H9 (cell line): Measurements from ENCODE around the gene NSMCE4A. TPM values are rescaled to one million over a fixed set of nuclear protein-coding genes. Genes with fewer than 3 reads are reported as not detected.

Experiments
- DNase-seq: peaks from one replicate; pipeline ENCODE4 v3.0.0-alpha.2; 2017
- H2AFZ ChIP-seq: one replicate; pipeline ENCODE4 v1.6.1; 2013; ENCODE audit warnings: mild to moderate bottlenecking, low read length, control low read depth, moderate library complexity
- H2AK5ac ChIP-seq: 2 replicates; pipeline ENCODE4 v1.6.1; 2013; ENCODE audit warnings: low read length, control low read depth, mixed read lengths; ENCODE audit not compliant: insufficient read length
- H2BK120ac ChIP-seq: one replicate; pipeline ENCODE4 v1.6.1; 2013; ENCODE audit warnings: low read depth, mild to moderate bottlenecking, low read length, control low read depth, inconsistent platforms; ENCODE audit not compliant: poor library complexity, severe bottlenecking
- H2BK12ac ChIP-seq: 2 replicates; pipeline ENCODE4 v1.6.1; 2013; ENCODE audit warnings: low read length, control low read depth, mixed read lengths, low read depth; ENCODE audit not compliant: insufficient read length
- H2BK15ac ChIP-seq: 2 replicates; pipeline ENCODE4 v1.6.1; 2013; ENCODE audit warnings: low read depth, low read length, control low read depth
- H2BK20ac ChIP-seq: one replicate; pipeline ENCODE4 v1.6.1; 2013; ENCODE audit warnings: low read depth, mild to moderate bottlenecking, low read length, control low read depth, inconsistent platforms; ENCODE audit not compliant: poor library complexity, severe bottlenecking
- H2BK5ac ChIP-seq: 2 replicates; pipeline ENCODE4 v1.6.1; 2013; ENCODE audit warnings: low read length, control low read depth, mixed read lengths; ENCODE audit not compliant: insufficient read length
- H3K14ac ChIP-seq: 2 replicates; pipeline ENCODE4 v1.6.1; 2013; ENCODE audit warnings: low read length, control low read depth; ENCODE audit not compliant: insufficient read depth
- H3K18ac ChIP-seq: 2 replicates; pipeline ENCODE4 v1.6.1; 2013; ENCODE audit warnings: low read depth, mild to moderate bottlenecking, mixed read lengths, low read length, control low read depth; ENCODE audit not compliant: insufficient read length
- H3K23ac ChIP-seq: 2 replicates; pipeline ENCODE4 v1.6.1; 2013; ENCODE audit warnings: low read length, control low read depth, mixed read lengths, low read depth; ENCODE audit not compliant: insufficient read length
- H3K23me2 ChIP-seq: 2 replicates; pipeline ENCODE4 v1.6.1; 2013; ENCODE audit warnings: low read depth, mild to moderate bottlenecking, mixed read lengths, low read length, control low read depth; ENCODE audit not compliant: insufficient read length, poor library complexity, severe bottlenecking
- H3K27ac ChIP-seq: 2 replicates; pipeline ENCODE4 v1.5.1; 2013; ENCODE audit warnings: low read length, control low read depth, mixed read lengths, low read depth; ENCODE audit not compliant: insufficient read length
- H3K27me3 ChIP-seq: 2 replicates; pipeline ENCODE4 v1.6.1; 2013; ENCODE audit warnings: low read length, control low read depth, inconsistent platforms; ENCODE audit not compliant: insufficient read depth
- H3K4ac ChIP-seq: 2 replicates; pipeline ENCODE4 v1.6.1; 2013; ENCODE audit warnings: low read depth, mild to moderate bottlenecking, control low read depth, inconsistent platforms, low read length, moderate library complexity
- H3K4me1 ChIP-seq: 2 replicates; pipeline ENCODE4 v1.6.1; 2013; ENCODE audit warnings: low read length, control low read depth, inconsistent platforms; ENCODE audit not compliant: insufficient read depth
- H3K4me2 ChIP-seq: 2 replicates; pipeline ENCODE4 v1.6.1; 2013; ENCODE audit warnings: low read length, control low read depth, mixed read lengths; ENCODE audit not compliant: insufficient read length, insufficient read depth
- H3K56ac ChIP-seq: 2 replicates; pipeline ENCODE4 v1.6.1; 2013; ENCODE audit warnings: low read depth, mild to moderate bottlenecking, mixed read lengths, low read length, control low read depth; ENCODE audit not compliant: insufficient read length
- H3K79me1 ChIP-seq: 2 replicates; pipeline ENCODE4 v1.6.1; 2013; ENCODE audit warnings: low read depth, mild to moderate bottlenecking, moderate library complexity, low read length, control low read depth, inconsistent platforms; ENCODE audit not compliant: insufficient read depth, poor library complexity, severe bottlenecking
- H3K79me2 ChIP-seq: 2 replicates; pipeline ENCODE4 v1.6.1; 2013; ENCODE audit warnings: low read length, control low read depth, inconsistent platforms; ENCODE audit not compliant: insufficient read depth
- H3K9ac ChIP-seq: 2 replicates; pipeline ENCODE4 v1.6.1; 2013; ENCODE audit warnings: low read length, control low read depth, mixed read lengths; ENCODE audit not compliant: insufficient read length; ENCODE audit errors: extremely low read depth
- H3K9me3 ChIP-seq: one replicate; pipeline ENCODE4 v1.6.1; 2013; ENCODE audit warnings: low read depth, low read length, inconsistent platforms; ENCODE audit not compliant: control insufficient read depth
- H3T11ph ChIP-seq: one replicate; pipeline ENCODE4 v1.6.1; 2013; ENCODE audit warnings: mild to moderate bottlenecking, low read length, control low read depth, inconsistent platforms
- H4K20me1 ChIP-seq: one replicate; pipeline ENCODE4 v1.6.1; 2013; ENCODE audit not compliant: control insufficient read depth, insufficient read length, insufficient read depth
- H4K5ac ChIP-seq: 2 replicates; pipeline ENCODE4 v1.6.1; 2013; ENCODE audit warnings: low read depth, mild to moderate bottlenecking, mixed read lengths, low read length, control low read depth; ENCODE audit not compliant: insufficient read length
- H4K8ac ChIP-seq: replicated peaks from 2 replicates; pipeline ENCODE4 v1.6.1; 2013; ENCODE audit warnings: low read length, control low read depth, mixed read lengths, low read depth; ENCODE audit not compliant: insufficient read length
- H4K91ac ChIP-seq: 2 replicates; pipeline ENCODE4 v1.6.1; 2013; ENCODE audit warnings: low read depth, mild to moderate bottlenecking, moderate library complexity, mixed read lengths, low read length, control low read depth; ENCODE audit not compliant: insufficient read length
- H3K27ac Mint-ChIP-seq, 3 experiments: 2 replicates in 2 of 3; 3 replicates in 1 of 3; pipeline ENCODE4 v1.8.0; 2020 to 2021; ENCODE audit warnings: mixed read lengths in 3 of 3, mild to moderate bottlenecking in 1 of 3, moderate library complexity in 1 of 3
- H3K27me3 Mint-ChIP-seq: 2 replicates; pipeline ENCODE4 v1.8.0; 2021; ENCODE audit warnings: low read depth, mild to moderate bottlenecking, moderate library complexity, mixed read lengths
- H3K36me3 Mint-ChIP-seq, 3 experiments: 2 replicates in 2 of 3; 3 replicates in 1 of 3; pipeline ENCODE4 v1.8.0; 2020 to 2021; ENCODE audit warnings: low read depth in 3 of 3, mixed read lengths in 3 of 3; ENCODE audit not compliant: insufficient read depth in 1 of 3
- H3K4me1 Mint-ChIP-seq, 2 experiments: 2 replicates each; pipeline ENCODE4 v1.8.0; 2020; ENCODE audit warnings: mixed read lengths in 2 of 2
- H3K4me3 Mint-ChIP-seq, 2 experiments: 2 replicates in 1 of 2; 3 replicates in 1 of 2; pipeline ENCODE4 v1.8.0; 2020 to 2021; ENCODE audit warnings: mild to moderate bottlenecking in 2 of 2, mixed read lengths in 2 of 2, moderate library complexity in 1 of 2
- H3K9me3 Mint-ChIP-seq, 2 experiments: 2 replicates in 1 of 2; 3 replicates in 1 of 2; pipeline ENCODE4 v1.8.0; 2020; ENCODE audit warnings: mild to moderate bottlenecking in 2 of 2, mixed read lengths in 2 of 2, moderate library complexity in 1 of 2
- WGBS: extraction: QIAGEN DNeasy Blood & Tissue Kit; methylation state at CpG from one replicate; pipeline ENCODE4 v1.1.7; 2013; ENCODE audit warnings: missing lambda C conversion rate, low lambda C conversion rate, mixed read lengths; ENCODE audit not compliant: insufficient read length; ENCODE audit errors: extremely low coverage; 5-methylcytosine and 5-hydroxymethylcytosine counted together
- total RNA-seq: library from RNA; stranded (reverse); gene quantifications from 2 replicates; pipeline ENCODE4 v1.2.1, GENCODE V29; 2021
- TF ChIP-seq, protein P1 (sequence below): fragments of 200-600 bp; sonication (generic); conservative IDR thresholded peaks from 3 replicates; pipeline ENCODE4 v1.8.0; 2021; ENCODE audit warnings: antibody characterized with exemption, mild to moderate bottlenecking

Gene NSMCE4A
- total RNA-seq, 1 experiment from 2014 or later: 59.0 TPM

DNA sequence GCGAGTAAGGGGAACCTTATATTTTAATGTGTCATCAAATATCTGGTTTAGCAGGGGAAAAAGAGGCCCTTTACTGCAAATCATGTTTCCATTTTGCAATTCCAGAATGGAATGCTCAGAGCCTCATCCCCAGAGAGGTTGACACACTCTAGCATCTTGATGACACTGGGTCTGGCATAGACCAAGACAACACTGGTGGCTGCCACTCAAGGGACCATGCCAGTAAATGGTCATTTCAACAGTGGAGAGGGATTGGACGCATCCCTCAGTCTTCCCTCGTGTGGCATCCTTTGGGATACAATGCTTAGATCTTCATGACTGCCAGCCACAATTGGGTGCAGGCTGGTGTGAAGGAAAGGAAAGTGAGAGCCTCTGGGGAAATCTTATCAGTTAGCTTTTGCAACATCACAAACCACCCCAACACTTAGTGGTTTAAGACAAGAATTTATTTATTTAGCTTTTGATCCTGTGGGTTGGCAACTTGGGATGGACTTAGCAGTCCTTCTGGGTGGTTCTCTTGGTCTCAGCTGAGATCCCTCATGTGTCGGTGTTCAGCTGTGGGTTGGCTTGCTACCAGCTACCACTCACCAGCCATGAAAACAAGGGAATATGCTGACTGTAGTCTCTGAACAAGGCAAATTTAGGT is 35.5 kb upstream of the NSMCE4A start:
- Histone ChIP-seq H3K4me2 (no peak overlapping the region), H3K79me2 (no peaks in the 10 kb centered on the region), H2BK15ac (no peak overlapping the region), H2BK120ac (no peak overlapping the region), H2BK20ac (no peak overlapping the region), H3K79me1 (no peaks in the 10 kb centered on the region), H3K18ac (peak overlapping the region; percentile 24), H2AFZ (no peak overlapping the region), H3T11ph (no peak overlapping the region), H2AK5ac (no peak overlapping the region), H3K9ac (no peak overlapping the region), H4K20me1 (no peaks in the 10 kb centered on the region), H4K91ac (no peak overlapping the region), H3K23ac (no peak overlapping the region), H3K27me3 (no peaks in the 10 kb centered on the region), H3K4ac (no peak overlapping the region), H4K5ac (no peak overlapping the region), H3K23me2 (no peaks in the 10 kb centered on the region), H3K56ac (no peak overlapping the region), H3K9me3 (no peaks in the 10 kb centered on the region), H3K14ac (no peak overlapping the region), H4K8ac (no peak overlapping the region), H2BK5ac (no peak overlapping the region), H3K4me1 (no peaks in the 10 kb centered on the region), H3K27ac (no peak overlapping the region), H2BK12ac (no peak overlapping the region)
- H3K36me3 Mint-ChIP-seq: peaks cover 0 to 4% (median 0%) of the 10 kb centered on the region in 3 experiments; a peak in 2 of 7 replicates
- H3K27me3 Mint-ChIP-seq: no peaks in the 10 kb centered on the region
- H3K9me3 Mint-ChIP-seq: peaks cover 7 to 8% of the 10 kb centered on the region in 2 experiments; a peak in 3 of 5 replicates
- H3K27ac Mint-ChIP-seq: no peak overlapping the region
- TF ChIP-seq, protein P1, sequence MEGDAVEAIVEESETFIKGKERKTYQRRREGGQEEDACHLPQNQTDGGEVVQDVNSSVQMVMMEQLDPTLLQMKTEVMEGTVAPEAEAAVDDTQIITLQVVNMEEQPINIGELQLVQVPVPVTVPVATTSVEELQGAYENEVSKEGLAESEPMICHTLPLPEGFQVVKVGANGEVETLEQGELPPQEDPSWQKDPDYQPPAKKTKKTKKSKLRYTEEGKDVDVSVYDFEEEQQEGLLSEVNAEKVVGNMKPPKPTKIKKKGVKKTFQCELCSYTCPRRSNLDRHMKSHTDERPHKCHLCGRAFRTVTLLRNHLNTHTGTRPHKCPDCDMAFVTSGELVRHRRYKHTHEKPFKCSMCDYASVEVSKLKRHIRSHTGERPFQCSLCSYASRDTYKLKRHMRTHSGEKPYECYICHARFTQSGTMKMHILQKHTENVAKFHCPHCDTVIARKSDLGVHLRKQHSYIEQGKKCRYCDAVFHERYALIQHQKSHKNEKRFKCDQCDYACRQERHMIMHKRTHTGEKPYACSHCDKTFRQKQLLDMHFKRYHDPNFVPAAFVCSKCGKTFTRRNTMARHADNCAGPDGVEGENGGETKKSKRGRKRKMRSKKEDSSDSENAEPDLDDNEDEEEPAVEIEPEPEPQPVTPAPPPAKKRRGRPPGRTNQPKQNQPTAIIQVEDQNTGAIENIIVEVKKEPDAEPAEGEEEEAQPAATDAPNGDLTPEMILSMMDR: no peak
- no peak overlapping the region for H3K4me3 Mint-ChIP-seq
- WGBS: no CpG with 5 or more reads among the region's 4 CpGs
- no peaks in the 10 kb centered on the region; a peak in 1 of 4 replicates for H3K4me1 Mint-ChIP-seq
- no peak for DNase-seq
